ENCODE results near the gene SLC25A12.

Gene SLC25A12

GRCh38 chr2:171800639-171801038 lies 93.4 kb downstream of the SLC25A12 start:
- no peak overlapping the region for H3K4me2 ChIP-seq (ENCODE audit: low read length)
- no peaks in the 10 kb centered on the region for H3K79me2 ChIP-seq (ENCODE audit: low read length)
- H2AFZ ChIP-seq (ENCODE audit: low read depth, low read length) = no peak overlapping the region
- no peaks in the 10 kb centered on the region for H4K20me1 ChIP-seq (ENCODE audit: insufficient read depth, low read length)
- TF ChIP-seq, protein P1, sequence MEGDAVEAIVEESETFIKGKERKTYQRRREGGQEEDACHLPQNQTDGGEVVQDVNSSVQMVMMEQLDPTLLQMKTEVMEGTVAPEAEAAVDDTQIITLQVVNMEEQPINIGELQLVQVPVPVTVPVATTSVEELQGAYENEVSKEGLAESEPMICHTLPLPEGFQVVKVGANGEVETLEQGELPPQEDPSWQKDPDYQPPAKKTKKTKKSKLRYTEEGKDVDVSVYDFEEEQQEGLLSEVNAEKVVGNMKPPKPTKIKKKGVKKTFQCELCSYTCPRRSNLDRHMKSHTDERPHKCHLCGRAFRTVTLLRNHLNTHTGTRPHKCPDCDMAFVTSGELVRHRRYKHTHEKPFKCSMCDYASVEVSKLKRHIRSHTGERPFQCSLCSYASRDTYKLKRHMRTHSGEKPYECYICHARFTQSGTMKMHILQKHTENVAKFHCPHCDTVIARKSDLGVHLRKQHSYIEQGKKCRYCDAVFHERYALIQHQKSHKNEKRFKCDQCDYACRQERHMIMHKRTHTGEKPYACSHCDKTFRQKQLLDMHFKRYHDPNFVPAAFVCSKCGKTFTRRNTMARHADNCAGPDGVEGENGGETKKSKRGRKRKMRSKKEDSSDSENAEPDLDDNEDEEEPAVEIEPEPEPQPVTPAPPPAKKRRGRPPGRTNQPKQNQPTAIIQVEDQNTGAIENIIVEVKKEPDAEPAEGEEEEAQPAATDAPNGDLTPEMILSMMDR (IDR thresholded peaks at IDR 0.05; ENCODE audit: low read depth, low read length) = no peak
- no peak for TF ChIP-seq EZH2phosphoT487 (IDR thresholded peaks at IDR 0.05; ENCODE audit: low read depth)
- no peak overlapping the region for H3K9ac ChIP-seq (ENCODE audit: low read length)
- no peaks in the 10 kb centered on the region for H3K9me3 ChIP-seq (ENCODE audit: insufficient read depth, low read length)
- no peaks in the 10 kb centered on the region for H3K4me1 ChIP-seq (ENCODE audit: low read length)
- no peak overlapping the region for H3K4me3 ChIP-seq (ENCODE audit: low read length)
- no peak overlapping the region for H3K27ac ChIP-seq (ENCODE audit: low read length)
- no peaks in the 10 kb centered on the region for H3K36me3 ChIP-seq (replicated peaks; ENCODE audit: low read depth, low read length)
- no peaks in the 10 kb centered on the region for H3K27me3 ChIP-seq (ENCODE audit: low read depth, low read length)

GRCh38 chr2:171798156-171798820 lies 95.8 kb downstream of the SLC25A12 start:
- TF ChIP-seq, protein P1 (IDR thresholded peaks at IDR 0.05; ENCODE audit: low read depth, low read length) = no peak
- TF ChIP-seq EZH2phosphoT487 (IDR thresholded peaks at IDR 0.05; ENCODE audit: low read depth) = no peak
- H3K27ac ChIP-seq (ENCODE audit: low read length) = no peak overlapping the region
- H3K9me3 ChIP-seq (ENCODE audit: insufficient read depth, low read length) = no peaks in the 10 kb centered on the region
- H3K79me2 ChIP-seq (ENCODE audit: low read length) = no peaks in the 10 kb centered on the region
- no peak overlapping the region for H3K9ac ChIP-seq (ENCODE audit: low read length)
- no peaks in the 10 kb centered on the region; the same call in 1 of the 2 replicates for H3K4me1 ChIP-seq (ENCODE audit: low read length)
- H3K27me3 ChIP-seq (ENCODE audit: low read depth, low read length) = no peaks in the 10 kb centered on the region
- H3K4me3 ChIP-seq (ENCODE audit: low read length) = no peak overlapping the region
- H3K36me3 ChIP-seq (replicated peaks; ENCODE audit: low read depth, low read length) = no peaks in the 10 kb centered on the region
- no peaks in the 10 kb centered on the region for H4K20me1 ChIP-seq (ENCODE audit: insufficient read depth, low read length)
- H2AFZ ChIP-seq (ENCODE audit: low read depth, low read length) = no peak overlapping the region
- H3K4me2 ChIP-seq (ENCODE audit: low read length) = no peak overlapping the region

GRCh38 chr2:171794918-171795317 lies 99.1 kb downstream of the SLC25A12 start:
- no peak overlapping the region for H3K27ac ChIP-seq (ENCODE audit: low read length)

More at GRCh38 chr2:171794918-171795317, 99.1 kb downstream of the SLC25A12 start:
- no peaks in the 10 kb centered on the region for H3K79me2 ChIP-seq (ENCODE audit: low read length)
- no peaks in the 10 kb centered on the region for H4K20me1 ChIP-seq (ENCODE audit: insufficient read depth, low read length)
- no peak overlapping the region for H3K9ac ChIP-seq (ENCODE audit: low read length)
- H3K36me3 ChIP-seq (replicated peaks; ENCODE audit: low read depth, low read length) = peaks cover 16% of the 10 kb centered on the region
- TF ChIP-seq, protein P1 (IDR thresholded peaks at IDR 0.05; ENCODE audit: low read depth, low read length) = no peak
- no peak for TF ChIP-seq EZH2phosphoT487 (IDR thresholded peaks at IDR 0.05; ENCODE audit: low read depth)
- H3K4me1 ChIP-seq (ENCODE audit: low read length) = no peaks in the 10 kb centered on the region; the same call in 1 of the 2 replicates
- H3K9me3 ChIP-seq (ENCODE audit: insufficient read depth, low read length) = no peaks in the 10 kb centered on the region
- no peaks in the 10 kb centered on the region for H3K27me3 ChIP-seq (ENCODE audit: low read depth, low read length)
- H3K4me3 ChIP-seq (ENCODE audit: low read length) = no peak overlapping the region
- H3K4me2 ChIP-seq (ENCODE audit: low read length) = no peak overlapping the region
- H2AFZ ChIP-seq (ENCODE audit: low read depth, low read length) = no peak overlapping the region

Data from OCI-LY3 (cell line).